Measurements from ENCODE around the gene PELI3.
A peak's percentile ranks its signal among the peaks of the same experiment; 100 is the strongest.
"Not testable (repeated sequence)": the region's sequence is repeated elsewhere in the genome, so short reads cannot be mapped to it uniquely, and the experiment has no call there.

Gene PELI3, protein sequence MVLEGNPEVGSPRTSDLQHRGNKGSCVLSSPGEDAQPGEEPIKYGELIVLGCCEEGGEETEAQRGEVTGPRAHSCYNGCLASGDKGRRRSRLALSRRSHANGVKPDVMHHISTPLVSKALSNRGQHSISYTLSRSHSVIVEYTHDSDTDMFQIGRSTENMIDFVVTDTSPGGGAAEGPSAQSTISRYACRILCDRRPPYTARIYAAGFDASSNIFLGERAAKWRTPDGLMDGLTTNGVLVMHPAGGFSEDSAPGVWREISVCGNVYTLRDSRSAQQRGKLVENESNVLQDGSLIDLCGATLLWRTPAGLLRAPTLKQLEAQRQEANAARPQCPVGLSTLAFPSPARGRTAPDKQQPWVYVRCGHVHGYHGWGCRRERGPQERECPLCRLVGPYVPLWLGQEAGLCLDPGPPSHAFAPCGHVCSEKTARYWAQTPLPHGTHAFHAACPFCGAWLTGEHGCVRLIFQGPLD

GRCh38 chr11:66466225-66467033, at the start of gene PELI3:
Gene PELI3 (plus strand): TSS chr11:66466905. CDS start chr11:66468129, 1,224 bp downstream.
- DNase-seq, result peak; percentile 41

DNA sequence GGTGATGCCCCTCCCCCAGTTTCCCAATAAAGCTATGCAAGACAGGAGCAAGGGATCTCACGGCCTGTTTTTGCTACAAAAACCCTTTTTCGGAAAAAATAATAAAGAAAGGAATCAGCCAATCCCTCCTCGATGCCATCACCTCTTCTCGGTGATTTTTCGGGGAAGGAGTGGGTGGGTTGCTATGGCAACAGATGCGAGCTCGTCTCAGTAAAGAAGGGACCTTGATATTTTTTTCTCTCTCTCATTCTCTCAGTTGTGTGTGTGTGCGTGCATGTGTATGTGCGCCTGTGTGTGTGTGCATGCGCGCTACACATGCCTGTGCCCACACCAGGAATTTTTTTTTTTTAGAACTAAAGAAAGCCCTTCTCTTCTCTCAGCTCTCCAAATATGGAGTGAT, 49.7 kb upstream of the PELI3 start:
- DNase-seq, result no peak

DNA sequence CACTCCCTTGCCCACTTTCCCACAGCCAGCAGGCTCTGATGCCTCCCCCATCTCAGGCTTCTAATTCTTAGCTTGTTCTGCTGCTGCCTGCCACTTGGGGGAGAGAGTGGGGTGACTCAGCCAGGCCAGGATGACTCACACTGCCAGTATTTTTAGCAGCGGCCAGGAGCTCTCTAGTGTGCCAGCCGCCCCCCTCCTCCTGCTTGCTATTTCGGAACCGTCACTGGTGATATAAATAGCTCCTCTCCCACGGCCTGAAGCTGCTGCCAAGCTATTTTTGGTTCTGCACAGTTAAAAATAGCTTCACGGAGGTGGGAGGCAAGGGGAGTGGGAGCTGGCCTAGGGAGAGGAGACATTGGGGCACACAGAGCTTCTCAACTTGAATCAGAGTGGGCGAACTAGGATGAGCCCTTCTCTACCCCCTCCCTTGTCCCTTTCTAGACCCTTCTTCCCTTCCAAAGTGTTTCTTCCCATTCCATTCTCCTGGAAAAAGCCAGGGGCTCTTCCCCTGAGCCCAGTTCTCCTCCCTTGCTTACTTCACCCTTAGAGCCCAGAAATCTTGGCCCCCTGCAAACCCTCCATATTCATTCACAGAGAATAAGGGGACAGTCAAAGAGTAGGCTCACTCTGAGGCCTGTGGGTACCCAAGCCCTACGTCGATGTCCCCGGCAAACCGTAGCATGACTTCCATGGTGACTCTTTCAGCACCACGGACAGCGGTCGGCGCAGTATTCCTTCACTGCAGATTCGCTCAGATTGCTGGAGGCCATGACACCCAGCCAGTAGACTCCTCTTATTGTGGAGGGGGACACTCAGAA, 48.3 kb upstream of the PELI3 start:
- DNase-seq, result no peak

- no peak for DNase-seq
Measured at GRCh38 chr11:66418986-66419308, 47.8 kb upstream of the PELI3 start.

DNA sequence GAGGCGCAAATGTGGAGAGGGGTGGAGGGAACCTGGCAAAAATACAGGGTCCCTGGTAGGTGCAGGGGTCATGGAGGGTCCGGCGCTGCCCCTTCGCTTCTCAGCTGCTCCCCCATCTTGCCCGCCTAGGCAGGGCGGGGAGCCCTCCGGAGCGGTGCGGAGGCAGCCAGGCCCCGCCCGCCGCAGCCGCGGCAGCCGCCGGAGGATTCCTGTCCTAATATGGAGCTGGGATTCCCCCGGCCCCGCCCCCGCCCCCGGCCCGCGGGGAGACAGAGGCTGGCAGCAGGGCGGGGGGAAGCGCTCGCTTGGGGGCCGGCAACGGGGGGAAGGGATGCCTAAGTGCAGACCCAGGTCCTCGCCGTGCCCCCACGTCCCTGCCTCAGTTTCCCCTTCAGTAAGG, 46.9 kb upstream of the PELI3 start:
- DNase-seq, result no peak

DNA sequence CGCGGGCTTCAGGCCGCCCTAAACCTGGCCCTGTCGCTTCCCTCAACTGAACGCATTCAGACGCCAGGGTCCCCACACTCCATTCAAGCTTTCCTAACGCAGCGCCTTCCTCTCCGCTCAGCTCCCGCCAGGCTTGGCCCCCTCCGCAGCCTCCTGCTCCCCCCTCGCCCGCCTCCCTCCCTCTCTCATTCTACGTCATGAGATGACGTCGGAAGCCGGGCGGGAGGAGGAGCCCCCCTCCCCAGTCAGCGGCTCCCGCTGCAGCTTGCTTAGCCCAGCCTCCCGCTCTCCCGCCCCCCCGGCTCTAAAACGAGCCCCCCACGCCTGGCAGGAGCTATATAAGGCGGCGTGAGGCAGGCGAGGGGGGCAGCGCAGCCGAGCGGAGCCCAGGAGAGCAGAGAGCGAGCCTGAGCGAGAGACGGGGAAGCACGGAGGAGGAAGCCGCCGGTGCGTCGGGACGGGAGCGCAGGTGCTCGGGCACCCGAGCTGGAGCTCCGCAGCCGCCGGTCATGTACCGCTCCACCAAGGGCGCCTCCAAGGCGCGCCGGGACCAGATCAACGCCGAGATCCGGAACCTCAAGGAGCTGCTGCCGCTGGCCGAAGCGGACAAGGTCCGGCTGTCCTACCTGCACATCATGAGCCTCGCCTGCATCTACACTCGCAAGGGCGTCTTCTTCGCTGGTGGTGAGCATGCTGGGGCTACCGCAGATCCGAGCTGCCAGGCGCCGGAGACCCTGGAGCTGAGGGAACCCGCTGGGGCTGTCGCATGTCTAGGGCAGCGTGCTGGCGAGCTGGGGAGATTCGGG, 45.8 kb upstream of the PELI3 start, which contains the start of gene NPAS4:
Gene NPAS4, plus strand, starts transcription at position 365 of the 806 bp plus-strand sequence. Its CDS starts 145 bp downstream, at position 510.
- DNase-seq, result no peak

- DNase-seq, result no peak
Measured at GRCh38 chr11:66421492-66422205, 45.1 kb upstream of the PELI3 start.

DNA sequence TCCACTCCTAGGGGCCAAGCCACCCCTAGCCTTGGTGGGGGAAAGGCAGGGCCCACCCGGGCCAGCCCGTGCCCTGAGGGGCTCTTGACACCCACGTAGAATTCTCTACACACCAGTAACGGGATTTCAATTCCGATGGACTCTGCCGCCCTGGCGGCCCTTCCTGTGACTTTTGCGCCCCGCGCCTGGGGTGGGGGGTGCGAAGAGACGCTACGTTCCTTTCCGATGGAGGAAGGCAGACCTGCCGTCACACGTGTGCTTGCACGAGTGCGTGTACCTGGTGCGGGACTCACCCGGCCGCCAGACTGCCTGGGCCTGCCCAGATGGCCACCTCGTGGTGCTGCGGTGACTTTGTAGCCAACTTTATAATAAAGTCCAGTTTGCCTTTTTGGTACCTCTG, 40.4 kb upstream of the PELI3 start:
- no peak for DNase-seq

DNA sequence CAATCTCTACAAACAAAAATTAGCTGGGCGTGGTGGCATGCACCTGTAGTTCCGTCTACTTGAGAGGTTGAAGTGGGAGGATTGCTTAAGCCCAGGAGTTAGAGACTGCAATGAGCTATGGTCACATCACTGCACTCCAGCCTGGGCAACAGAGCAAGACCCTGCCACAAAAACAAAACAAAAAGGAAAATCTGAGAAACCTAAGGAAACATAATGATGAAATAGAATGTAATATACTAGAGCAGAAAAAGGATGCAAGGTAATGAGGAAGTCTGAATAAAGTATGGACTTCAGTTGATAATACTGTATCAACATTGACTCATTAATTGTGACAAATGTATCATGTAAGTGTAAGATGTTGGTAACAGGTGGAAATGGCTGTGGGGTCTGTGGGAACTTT, 37.8 kb upstream of the PELI3 start:
- DNase-seq, result no peak

GRCh38 chr11:66429983-66430602, 36.6 kb upstream of the PELI3 start:
- no peak for DNase-seq

DNA sequence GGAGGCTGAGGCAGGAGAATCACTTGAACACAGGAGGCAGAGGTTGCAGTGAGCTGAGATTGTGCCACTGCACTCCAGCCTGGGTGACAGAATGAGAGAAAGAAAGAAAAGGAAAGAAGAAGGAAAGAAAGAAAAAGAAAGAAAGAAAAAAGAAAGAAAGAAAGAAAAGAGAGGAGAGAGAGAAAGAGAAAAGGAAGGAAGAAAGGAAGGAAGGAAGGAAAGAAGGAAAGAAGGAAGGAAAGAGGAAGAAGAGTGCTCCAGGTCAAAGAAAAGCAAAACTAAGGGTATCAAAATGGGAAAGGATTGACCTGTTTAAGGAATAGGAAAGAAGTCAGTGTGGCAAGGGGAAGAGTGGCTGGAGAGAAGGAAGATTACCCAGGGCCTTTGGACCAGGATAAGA, 35.4 kb upstream of the PELI3 start:
- not testable (repeated sequence) for DNase-seq

DNA sequence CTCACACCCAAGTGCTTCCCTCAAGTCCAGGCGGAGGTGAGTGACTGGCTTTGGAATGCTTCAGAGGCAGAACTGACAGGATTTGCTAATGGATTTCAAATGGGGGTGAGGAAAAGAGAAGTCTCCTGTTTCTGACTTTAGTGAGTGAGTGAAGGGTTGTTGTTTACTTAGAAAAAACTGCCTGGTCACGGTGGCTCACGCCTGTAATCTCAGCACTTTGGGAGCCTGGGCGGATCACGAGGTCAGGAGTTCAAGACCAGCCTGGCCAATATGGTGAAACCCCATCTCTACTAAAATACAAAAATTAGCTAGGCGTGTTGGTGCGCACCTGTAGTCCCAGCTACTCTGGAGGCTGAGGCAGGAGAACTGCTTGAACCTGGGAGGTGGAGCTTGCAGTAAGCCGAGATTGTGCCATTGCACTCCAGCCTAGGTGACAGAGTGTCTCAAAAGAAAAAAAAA, 34.8 kb upstream of the PELI3 start:
- not testable (repeated sequence) for DNase-seq

- no peak for DNase-seq
Measured at GRCh38 chr11:66432597-66432996, 34.1 kb upstream of the PELI3 start.

- DNase-seq, result no peak
Measured at GRCh38 chr11:66437979-66438503, 28.7 kb upstream of the PELI3 start.

GRCh38 chr11:66438504-66439466, 27.9 kb upstream of the PELI3 start, which contains the start of gene MRPL11:
Gene MRPL11 (minus strand): TSS chr11:66438848. CDS start chr11:66438754, 94 bp downstream.
- DNase-seq, result peak; percentile 89

- not testable (repeated sequence) for DNase-seq
Measured at GRCh38 chr11:66440101-66440939, 26.4 kb upstream of the PELI3 start.

DNA sequence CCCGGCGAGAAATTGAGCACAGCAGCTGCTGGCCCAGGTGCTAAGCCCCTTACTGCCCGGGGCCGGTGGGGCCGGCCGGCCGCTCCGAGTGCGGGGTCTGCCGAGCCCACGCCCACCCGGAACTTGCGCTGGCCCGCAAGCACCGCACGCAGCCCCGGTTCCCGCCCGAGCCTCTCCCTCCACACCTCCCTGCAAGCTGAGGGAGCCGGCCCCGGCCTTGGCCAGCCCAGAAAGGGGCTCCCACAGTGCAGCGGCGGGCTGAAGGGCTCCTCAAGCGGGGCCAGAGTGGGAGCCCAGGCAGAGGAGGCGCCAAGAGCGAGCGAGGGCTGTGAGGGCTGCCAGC, 25.8 kb upstream of the PELI3 start:
- not testable (repeated sequence) for DNase-seq

- no peak for DNase-seq
Measured at GRCh38 chr11:66443602-66444001, 23.1 kb upstream of the PELI3 start.

Data from NCI-H2081 treated with DMSO at 0.1 percent for 48 hours (cell line).